Caco-2 (cell line): Measurements from ENCODE around the gene TRAF1. TPM values are rescaled to one million over a fixed set of nuclear protein-coding genes. Genes with fewer than 3 reads are reported as not detected.

Experiments
- BruUV-seq: library from RNA; stranded (reverse); fragments of 400-500 nt; replicated peaks from 2 replicates; lab custom pipeline; 2021; lab: Mats Ljungman, UMichigan
- CTCF ChIA-PET: fragments of 300-600 bp; sonication (Branson Sonifier 250); formaldehyde crosslinking; loops from one replicate; lab custom pipeline; 2022; ENCODE audit warnings: antibody characterized with exemption; lab: Charles Lee
- POLR2A ChIA-PET: fragments of 300-600 bp; sonication (Branson Sonifier 250); formaldehyde crosslinking; loops from one replicate; lab custom pipeline; 2022; ENCODE audit warnings: antibody characterized with exemption; lab: Charles Lee
- DNase-seq, 2 experiments: peaks; one replicate each; pipeline versions ENCODE4 v3.0.0 to v3.0.0-alpha.2; 2020 to 2022
- H3K27me3 ChIP-seq: replicated peaks from 2 replicates; pipeline ENCODE4 v1.6.0; 2011; ENCODE audit warnings: low read length; ENCODE audit not compliant: control insufficient read depth, insufficient read depth
- H3K36me3 ChIP-seq: 2 replicates; pipeline ENCODE4 v1.5.1; 2011; ENCODE audit warnings: low read length; ENCODE audit not compliant: control insufficient read depth, insufficient read depth
- H3K4me1 ChIP-seq: fragments of 250-450 bp; sonication (Bioruptor Pico); 2 replicates; pipeline ENCODE4 v1.5.1; 2020; ENCODE audit warnings: mild to moderate bottlenecking
- H3K4me3 ChIP-seq: 2 replicates; pipeline ENCODE4 v1.5.1; 2011; ENCODE audit warnings: low read depth, mild to moderate bottlenecking, control low read depth, low read length
- H3K9me3 ChIP-seq: fragments of 250-450 bp; sonication (Bioruptor Pico); 2 replicates; pipeline ENCODE4 v1.5.1; 2020; ENCODE audit warnings: mild to moderate bottlenecking, moderate library complexity
- H3K27ac Mint-ChIP-seq: one replicate; pipeline ENCODE4 v1.8.0; 2022; ENCODE audit warnings: mixed read lengths; ENCODE audit not compliant: unreplicated experiment
- H3K27me3 Mint-ChIP-seq: one replicate; pipeline ENCODE4 v1.8.0; 2022; ENCODE audit warnings: mixed read lengths; ENCODE audit not compliant: insufficient read depth, unreplicated experiment
- H3K36me3 Mint-ChIP-seq: one replicate; pipeline ENCODE4 v1.8.0; 2022; ENCODE audit warnings: mild to moderate bottlenecking, mixed read lengths; ENCODE audit not compliant: insufficient read depth, unreplicated experiment
- H3K4me1 Mint-ChIP-seq: one replicate; pipeline ENCODE4 v1.8.0; 2022; ENCODE audit warnings: low read depth, mixed read lengths; ENCODE audit not compliant: unreplicated experiment
- H3K4me3 Mint-ChIP-seq: one replicate; pipeline ENCODE4 v1.8.0; 2022; ENCODE audit warnings: mild to moderate bottlenecking, moderate library complexity, mixed read lengths; ENCODE audit not compliant: unreplicated experiment
- H3K9me3 Mint-ChIP-seq: one replicate; pipeline ENCODE4 v1.8.0; 2022; ENCODE audit warnings: mixed read lengths; ENCODE audit not compliant: unreplicated experiment
- intact Hi-C: fragments of 100-400 bp; cut with micrococcal nuclease; formaldehyde crosslinking; loops from one replicate; pipeline ENCODE4 v1.10.0; 2022; ENCODE audit not compliant: unreplicated experiment
- total RNA-seq: library from RNA; stranded (reverse); gene quantifications from 2 replicates; pipeline ENCODE4 v1.2.3, GENCODE V29; 2022
- TF ChIP-seq, protein P1 (sequence below), 2 experiments: fragments of 200-600 bp in 1 of 2; IDR thresholded peaks; 1 replicate in 1 of 2; 2 replicates in 1 of 2; pipeline versions ENCODE4 v1.5.1 to v1.8.0; 2011 to 2022; ENCODE audit warnings: antibody characterized with exemption in 1 of 2, control low read depth in 1 of 2, inconsistent platforms in 1 of 2, low read depth in 1 of 2, low read length in 1 of 2, mild to moderate bottlenecking in 1 of 2, moderate library complexity in 1 of 2; ENCODE audit not compliant: insufficient read depth in 1 of 2, severe bottlenecking in 1 of 2, unreplicated experiment in 1 of 2

TRAF1 gene
- total RNA-seq, 1 experiment from 2014 or later: 1.1 TPM

DNA sequence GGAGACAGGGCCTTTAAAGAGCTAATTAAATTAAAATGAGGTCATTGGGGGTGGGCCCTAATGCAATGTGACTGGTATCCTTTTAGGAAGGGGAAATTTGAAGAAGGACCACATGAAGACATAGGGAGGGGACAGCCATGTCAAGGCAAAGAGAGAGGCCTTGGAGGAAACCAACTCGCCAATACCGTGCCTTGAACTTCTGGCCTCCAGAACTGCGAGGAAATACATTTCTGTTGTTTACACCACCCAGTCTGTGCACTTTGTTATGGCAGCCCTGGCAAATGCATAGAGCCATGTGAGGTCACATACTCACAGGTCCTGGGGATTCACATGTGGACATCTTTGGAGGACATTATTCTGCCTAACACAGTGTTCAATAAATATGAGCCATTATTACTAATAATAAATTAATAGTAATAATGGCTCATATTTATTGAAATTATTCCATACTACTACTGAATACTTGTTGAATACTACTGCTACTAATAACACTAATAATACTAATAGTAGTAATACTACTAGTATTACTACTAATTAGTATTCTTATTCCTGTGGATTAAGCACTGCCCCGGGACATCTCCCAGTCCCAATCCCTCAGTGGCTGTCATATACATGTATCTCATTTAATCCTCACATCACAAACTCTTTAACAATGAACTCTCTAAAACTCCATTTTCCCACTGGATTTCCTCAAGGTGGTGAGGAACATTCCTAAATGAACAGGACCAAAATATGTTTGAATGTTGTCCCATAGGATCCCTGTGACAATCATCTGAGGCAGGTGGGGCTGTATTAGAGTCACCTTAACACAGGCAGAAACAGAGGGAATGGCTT lies 8.4 kb downstream of the TRAF1 start:
- CTCF ChIA-PET: no interaction called here
- no TSS peak for BruUV-seq
- no peaks in the 10 kb centered on the region for H3K4me1 ChIP-seq
- H3K9me3 Mint-ChIP-seq: no peaks in the 10 kb centered on the region
- H3K4me3 Mint-ChIP-seq: no peak overlapping the region
- H3K9me3 ChIP-seq: peaks cover 3% of the 10 kb centered on the region; the same call in 1 of the 2 replicates
- H3K27me3 ChIP-seq: no peaks in the 10 kb centered on the region
- POLR2A ChIA-PET: no interaction called here
- DNase-seq: no peak
- H3K27ac Mint-ChIP-seq: no peak overlapping the region
- no peaks in the 10 kb centered on the region for H3K36me3 ChIP-seq
- intact Hi-C loops: no loop called here
- no peaks in the 10 kb centered on the region for H3K36me3 Mint-ChIP-seq
- H3K27me3 Mint-ChIP-seq: no peaks in the 10 kb centered on the region
- no peak overlapping the region for H3K4me3 ChIP-seq
- H3K4me1 Mint-ChIP-seq: no peaks in the 10 kb centered on the region
- TF ChIP-seq, protein P1, sequence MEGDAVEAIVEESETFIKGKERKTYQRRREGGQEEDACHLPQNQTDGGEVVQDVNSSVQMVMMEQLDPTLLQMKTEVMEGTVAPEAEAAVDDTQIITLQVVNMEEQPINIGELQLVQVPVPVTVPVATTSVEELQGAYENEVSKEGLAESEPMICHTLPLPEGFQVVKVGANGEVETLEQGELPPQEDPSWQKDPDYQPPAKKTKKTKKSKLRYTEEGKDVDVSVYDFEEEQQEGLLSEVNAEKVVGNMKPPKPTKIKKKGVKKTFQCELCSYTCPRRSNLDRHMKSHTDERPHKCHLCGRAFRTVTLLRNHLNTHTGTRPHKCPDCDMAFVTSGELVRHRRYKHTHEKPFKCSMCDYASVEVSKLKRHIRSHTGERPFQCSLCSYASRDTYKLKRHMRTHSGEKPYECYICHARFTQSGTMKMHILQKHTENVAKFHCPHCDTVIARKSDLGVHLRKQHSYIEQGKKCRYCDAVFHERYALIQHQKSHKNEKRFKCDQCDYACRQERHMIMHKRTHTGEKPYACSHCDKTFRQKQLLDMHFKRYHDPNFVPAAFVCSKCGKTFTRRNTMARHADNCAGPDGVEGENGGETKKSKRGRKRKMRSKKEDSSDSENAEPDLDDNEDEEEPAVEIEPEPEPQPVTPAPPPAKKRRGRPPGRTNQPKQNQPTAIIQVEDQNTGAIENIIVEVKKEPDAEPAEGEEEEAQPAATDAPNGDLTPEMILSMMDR (IDR thresholded peaks at IDR 0.05; ENCODE audit: insufficient read depth in 1 of 2, low read depth in 1 of 2, low read length in 1 of 2, severe bottlenecking in 1 of 2, unreplicated experiment in 1 of 2): no peak

DNA sequence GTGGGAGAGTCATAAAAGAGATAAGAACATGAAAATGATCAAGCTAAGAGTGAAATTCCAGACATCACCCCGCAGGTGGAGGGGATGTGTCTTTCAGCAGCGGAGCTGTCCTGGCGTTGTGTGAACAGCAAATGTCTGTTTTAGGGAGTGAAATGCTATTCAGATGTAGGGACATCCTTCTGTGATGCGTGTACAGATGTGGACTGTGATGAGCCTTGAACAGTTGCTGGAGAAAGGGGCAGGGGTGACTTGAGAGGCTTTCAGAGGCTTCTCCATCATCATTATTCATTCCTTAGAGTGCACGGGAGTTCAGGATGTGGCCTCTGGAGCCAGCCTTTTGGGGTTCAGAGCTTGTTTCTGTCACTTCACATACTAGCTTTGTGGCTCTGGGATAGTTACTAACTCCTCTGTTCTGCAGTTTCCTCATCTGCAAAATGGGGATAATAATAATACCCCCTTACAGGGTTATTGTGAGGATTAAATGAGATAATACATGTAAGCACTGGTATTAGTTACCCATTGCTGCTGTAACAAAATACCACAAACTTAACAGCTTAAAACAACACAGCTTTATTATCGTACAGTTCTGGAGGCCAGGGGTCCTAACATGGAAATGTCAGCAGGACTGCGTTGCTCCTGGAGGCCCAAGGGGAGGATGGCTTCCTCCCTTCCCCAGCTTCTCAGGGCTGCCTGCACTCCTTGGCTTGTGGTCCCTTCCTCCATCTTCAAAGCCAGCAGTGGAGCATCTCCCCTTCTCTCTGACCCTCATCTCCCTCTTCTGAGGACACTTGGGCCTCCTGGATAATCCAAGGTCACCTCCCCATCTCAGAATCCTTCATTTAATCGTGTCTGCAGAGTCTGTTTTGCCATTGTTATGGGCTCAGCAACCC lies 9.4 kb downstream of the TRAF1 start:
- CTCF ChIA-PET: interaction anchor here (0.6 to 0.7 kb wide), 2 partner anchors 14 to 27 kb away, joined by 4 to 5 read pairs; no protein-coding TSS in a partner anchor
- POLR2A ChIA-PET: no interaction called here

More for the DNA sequence above, 9.4 kb downstream of the TRAF1 start:
- Histone ChIP-seq H3K4me3 (no peak overlapping the region), H3K4me1 (no peaks in the 10 kb centered on the region), H3K36me3 (no peaks in the 10 kb centered on the region), H3K9me3 (peaks cover 3% of the 10 kb centered on the region; the same call in 1 of the 2 replicates), H3K27me3 (no peaks in the 10 kb centered on the region)
- H3K36me3 Mint-ChIP-seq: no peaks in the 10 kb centered on the region
- H3K4me1 Mint-ChIP-seq: no peaks in the 10 kb centered on the region
- no peak overlapping the region for H3K4me3 Mint-ChIP-seq
- H3K27ac Mint-ChIP-seq: no peak overlapping the region
- intact Hi-C loops: no loop called here
- TF ChIP-seq, protein P1 (IDR thresholded peaks at IDR 0.05; ENCODE audit: insufficient read depth in 1 of 2, low read depth in 1 of 2, low read length in 1 of 2, severe bottlenecking in 1 of 2, unreplicated experiment in 1 of 2): no peak
- no peaks in the 10 kb centered on the region for H3K27me3 Mint-ChIP-seq
- no TSS peak for BruUV-seq
- no peaks in the 10 kb centered on the region for H3K9me3 Mint-ChIP-seq
- no peak for DNase-seq
